ENCODE measurements around the gene ADAMTS10.
A peak's percentile ranks its signal among the peaks of the same experiment; 100 is the strongest.
"Not testable (repeated sequence)": the region's sequence is repeated elsewhere in the genome, so short reads cannot be mapped to it uniquely, and the experiment has no call there.

The ADAMTS10 gene

GRCh38 chr19:8593931-8594330 is 16.6 kb downstream of the ADAMTS10 start:
- DNase-seq (ENCODE audit: low read depth): no peak

GRCh38 chr19:8592231-8593009 is 18.1 kb downstream of the ADAMTS10 start:
- DNase-seq (ENCODE audit: low read depth): peak; percentile 86

DNA sequence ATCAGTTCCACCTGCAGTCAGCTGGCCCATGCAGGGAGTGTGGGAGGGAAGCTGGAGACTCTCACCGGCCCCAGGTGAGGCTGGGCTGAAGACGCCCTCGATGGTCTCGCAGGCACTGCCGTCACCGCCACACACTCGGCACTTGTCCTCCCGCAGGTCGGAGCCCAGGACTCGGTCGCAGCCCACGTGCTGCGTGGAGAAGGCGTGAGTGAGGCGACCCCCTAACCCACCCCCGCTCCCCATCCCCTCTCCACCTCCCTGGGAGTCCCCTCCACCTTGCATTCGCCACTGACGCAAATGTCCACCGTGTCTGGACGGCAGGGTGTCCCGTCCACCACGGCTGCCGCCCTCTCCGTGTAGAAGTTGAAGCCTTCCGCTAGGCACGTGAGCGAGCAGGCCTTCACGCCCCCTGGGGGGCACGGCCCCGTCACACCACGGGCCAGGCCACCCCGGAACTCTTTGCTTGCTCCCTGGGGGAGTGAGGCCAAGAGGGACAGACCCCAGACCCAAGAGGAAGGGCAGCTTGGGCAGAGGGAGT is 21.3 kb downstream of the ADAMTS10 start:
- DNase-seq (ENCODE audit: low read depth): no peak

DNA sequence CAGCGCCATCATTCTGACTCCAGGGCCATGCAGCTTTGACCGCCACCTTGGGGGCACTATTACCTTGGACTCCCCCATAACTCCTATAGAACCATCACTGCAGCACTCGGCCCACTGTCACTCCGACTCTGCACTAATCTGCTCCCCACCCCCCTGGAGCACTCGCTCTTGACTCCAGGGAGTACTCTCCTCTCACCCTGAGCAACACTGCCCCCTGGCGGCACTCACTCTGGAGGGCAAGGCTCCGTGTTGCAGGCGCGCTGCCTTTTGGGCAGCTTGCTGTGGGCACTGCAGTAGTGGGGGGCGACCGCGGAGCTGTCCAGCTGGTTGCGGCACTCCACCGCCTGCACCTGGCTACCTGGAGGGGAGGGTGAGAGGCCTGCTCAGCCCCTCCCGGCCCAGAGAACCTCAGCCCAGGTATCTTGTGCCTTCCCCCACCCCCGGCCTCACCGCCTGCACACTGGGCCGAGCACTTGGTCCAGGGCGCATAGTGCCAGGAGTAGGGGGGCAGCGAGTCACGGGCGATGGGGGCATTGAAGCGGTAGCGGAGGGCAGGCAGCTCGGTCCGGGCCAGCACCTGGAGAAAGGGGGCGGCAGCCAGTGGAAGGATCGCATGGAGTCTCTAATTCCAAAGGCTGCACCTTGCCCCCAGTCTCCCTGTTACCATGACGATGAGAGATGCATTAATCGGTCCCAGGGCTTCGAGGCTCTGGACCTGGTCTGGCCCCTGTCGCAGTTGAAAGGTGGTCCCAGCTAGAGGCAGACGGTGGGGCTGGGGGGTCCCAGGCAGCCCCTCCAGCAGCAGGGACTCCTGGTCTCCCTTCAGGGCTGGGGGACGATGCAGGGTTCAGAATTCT is 24.4 kb downstream of the ADAMTS10 start:
- DNase-seq (ENCODE audit: low read depth): no peak

GRCh38 chr19:8584965-8585893 is 25.3 kb downstream of the ADAMTS10 start:
- DNase-seq (ENCODE audit: low read depth): no peak

- peak; percentile 68 for DNase-seq (ENCODE audit: low read depth)
These were observed 29.7 kb downstream of the ADAMTS10 start for GRCh38 chr19:8580710-8581281.

- peak; percentile 60 for DNase-seq (ENCODE audit: low read depth)
These were observed 31.8 kb downstream of the ADAMTS10 start for GRCh38 chr19:8578642-8579265.

DNA sequence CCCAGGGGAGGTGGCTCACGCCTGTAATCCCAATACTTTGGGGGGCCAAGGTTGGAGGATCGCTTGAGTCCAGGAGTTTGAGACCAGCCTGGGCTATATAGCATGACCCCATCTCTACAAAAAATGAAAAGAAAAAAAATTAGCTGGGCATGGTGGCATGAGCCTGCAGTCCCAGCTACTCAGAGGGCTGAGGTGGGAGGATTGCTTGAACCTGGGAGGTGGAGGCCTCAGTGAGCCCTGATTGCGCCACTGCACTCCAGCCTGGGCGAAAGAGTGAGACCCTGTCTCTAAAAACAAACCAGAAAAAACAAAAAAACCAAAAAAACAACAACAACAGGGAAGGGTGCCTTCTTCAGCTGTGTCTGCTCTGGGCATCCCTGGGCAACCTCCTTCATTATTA is 32.8 kb downstream of the ADAMTS10 start:
- DNase-seq (ENCODE audit: low read depth): no peak

DNA sequence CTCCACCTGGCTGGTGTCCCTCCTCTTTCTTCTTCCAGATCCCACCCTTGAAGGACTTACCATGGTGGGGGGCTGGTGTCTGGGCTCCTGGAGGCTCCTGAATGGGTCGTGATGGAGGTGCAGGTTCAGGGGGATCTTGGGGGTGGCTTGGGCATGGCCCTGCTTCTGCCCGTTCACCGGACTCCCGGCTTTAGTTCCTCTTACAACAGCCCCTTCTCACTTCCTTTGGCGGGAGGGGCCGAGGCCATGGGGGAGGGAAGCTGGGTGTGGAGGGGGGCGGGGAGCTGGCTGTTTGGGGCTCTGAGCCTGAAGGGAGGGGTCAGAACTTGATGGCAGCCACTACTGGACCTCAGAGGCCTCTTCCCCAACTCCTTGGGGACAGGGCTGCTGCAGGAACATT is 33.3 kb downstream of the ADAMTS10 start, which contains the start of gene MYO1F:
Gene MYO1F, minus strand, starts transcription at position 196 of the 400 bp plus-strand sequence. Its CDS starts 133 bp downstream, at position 63.
- DNase-seq (ENCODE audit: low read depth): no peak

- DNase-seq (ENCODE audit: low read depth): no peak
These were observed 34.1 kb downstream of the ADAMTS10 start for GRCh38 chr19:8576273-8576993.

GRCh38 chr19:8575467-8575997 is 35.0 kb downstream of the ADAMTS10 start:
- DNase-seq (ENCODE audit: low read depth): peak; percentile 33

- DNase-seq (ENCODE audit: low read depth): not testable (repeated sequence)
These were observed 35.9 kb downstream of the ADAMTS10 start for GRCh38 chr19:8574619-8574922.

DNA sequence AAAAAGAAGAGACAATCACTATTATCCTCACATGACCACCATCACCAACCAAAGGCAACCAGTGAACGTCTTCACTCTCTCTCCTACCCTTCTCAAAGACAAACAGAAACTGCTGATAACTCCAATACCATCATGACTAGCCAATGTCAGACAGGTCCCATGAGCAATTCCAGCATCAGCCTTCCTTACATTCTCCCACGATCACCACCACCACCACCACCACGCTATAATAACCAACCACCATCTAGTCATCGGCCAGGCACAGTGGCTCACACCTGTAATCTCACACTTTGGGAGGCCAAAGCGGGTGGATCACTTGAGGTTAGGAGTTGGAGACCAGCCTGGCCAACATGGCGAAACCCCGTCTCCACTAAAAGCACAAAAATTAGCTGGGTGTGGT is 37.2 kb downstream of the ADAMTS10 start:
- DNase-seq (ENCODE audit: low read depth): no peak

GRCh38 chr19:8571006-8571411 is 39.5 kb downstream of the ADAMTS10 start:
- DNase-seq (ENCODE audit: low read depth): no peak

DNA sequence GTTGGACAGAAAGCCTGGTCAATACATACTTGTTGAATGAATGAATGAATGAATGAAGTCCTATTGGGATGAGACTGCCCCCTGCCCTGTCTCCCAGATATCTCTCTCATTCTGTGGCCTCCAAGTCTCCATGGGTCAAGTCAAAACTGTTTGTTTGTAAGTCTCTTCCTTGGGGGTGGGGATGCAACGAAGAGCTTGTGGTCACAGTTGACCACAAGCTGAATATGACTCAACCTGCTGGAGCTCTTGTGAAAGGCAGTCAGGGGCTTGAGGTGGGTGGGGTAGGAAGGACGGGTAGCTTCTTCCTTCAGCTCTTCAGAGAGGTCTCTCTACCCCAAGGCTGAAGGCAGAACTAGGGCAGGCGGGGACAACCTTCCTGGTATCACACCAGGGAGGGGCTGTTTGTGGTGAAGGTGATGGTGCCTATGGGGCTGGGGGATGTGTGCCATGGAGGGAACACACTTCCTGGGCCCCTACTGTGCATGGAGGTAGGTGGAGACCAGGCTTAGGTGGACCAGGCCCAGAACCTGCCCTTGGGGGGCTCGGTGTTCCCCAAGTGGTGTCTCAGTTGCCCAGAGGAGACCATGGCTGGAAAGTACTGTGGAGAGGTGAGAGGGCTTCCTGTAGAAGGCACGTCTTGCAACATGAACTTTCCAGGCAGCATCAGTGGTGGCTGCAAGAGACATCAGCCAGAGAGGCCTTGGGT is 41.3 kb downstream of the ADAMTS10 start:
- peak; percentile 57 for DNase-seq (ENCODE audit: low read depth)

- no peak for DNase-seq (ENCODE audit: low read depth)
These were observed 42.9 kb downstream of the ADAMTS10 start for GRCh38 chr19:8567522-8568172.

DNA sequence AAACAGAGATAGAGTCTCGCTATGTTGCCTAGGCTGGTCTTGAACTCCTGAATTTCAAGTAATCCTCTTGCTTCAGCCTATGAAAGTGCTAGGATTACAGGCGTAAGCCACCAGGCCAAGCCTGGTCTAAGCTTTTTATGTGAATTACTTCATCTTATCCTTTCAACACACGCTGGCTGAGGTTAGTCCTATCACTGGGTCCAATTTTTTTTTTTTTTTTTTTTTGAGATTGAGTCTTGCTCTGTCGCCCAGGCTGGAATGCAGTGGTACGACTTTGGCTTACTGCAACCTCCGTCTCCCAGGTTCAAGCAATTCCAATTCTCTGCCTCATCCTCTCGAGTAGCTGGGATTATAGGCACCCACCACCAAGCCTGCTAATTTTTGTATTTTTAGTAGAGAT is 43.7 kb downstream of the ADAMTS10 start:
- no peak for DNase-seq (ENCODE audit: low read depth)

GRCh38 chr19:8564866-8565265 is 45.6 kb downstream of the ADAMTS10 start:
- not testable (repeated sequence) for DNase-seq (ENCODE audit: low read depth)
